GM20000 (cell line): ENCODE data around the gene TMC2.

ENCODE experiments used
- DNase-seq: peaks from one replicate; pipeline ENCODE4 v3.0.0; 2012; ENCODE audit warnings: low spot score
- TF ChIP-seq, protein P1 (sequence below): IDR thresholded peaks from 2 replicates; pipeline ENCODE4 v1.5.1; 2012; ENCODE audit warnings: mild to moderate bottlenecking, control low read depth; ENCODE audit errors: extremely low read depth, missing control alignments

Gene TMC2

GRCh38 chr20:2654384-2654822 lies 118.0 kb downstream of the TMC2 start:
- DNase-seq = no peak
- TF ChIP-seq, protein P1, sequence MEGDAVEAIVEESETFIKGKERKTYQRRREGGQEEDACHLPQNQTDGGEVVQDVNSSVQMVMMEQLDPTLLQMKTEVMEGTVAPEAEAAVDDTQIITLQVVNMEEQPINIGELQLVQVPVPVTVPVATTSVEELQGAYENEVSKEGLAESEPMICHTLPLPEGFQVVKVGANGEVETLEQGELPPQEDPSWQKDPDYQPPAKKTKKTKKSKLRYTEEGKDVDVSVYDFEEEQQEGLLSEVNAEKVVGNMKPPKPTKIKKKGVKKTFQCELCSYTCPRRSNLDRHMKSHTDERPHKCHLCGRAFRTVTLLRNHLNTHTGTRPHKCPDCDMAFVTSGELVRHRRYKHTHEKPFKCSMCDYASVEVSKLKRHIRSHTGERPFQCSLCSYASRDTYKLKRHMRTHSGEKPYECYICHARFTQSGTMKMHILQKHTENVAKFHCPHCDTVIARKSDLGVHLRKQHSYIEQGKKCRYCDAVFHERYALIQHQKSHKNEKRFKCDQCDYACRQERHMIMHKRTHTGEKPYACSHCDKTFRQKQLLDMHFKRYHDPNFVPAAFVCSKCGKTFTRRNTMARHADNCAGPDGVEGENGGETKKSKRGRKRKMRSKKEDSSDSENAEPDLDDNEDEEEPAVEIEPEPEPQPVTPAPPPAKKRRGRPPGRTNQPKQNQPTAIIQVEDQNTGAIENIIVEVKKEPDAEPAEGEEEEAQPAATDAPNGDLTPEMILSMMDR = no peak

- DNase-seq = no peak
- TF ChIP-seq, protein P1 = no peak
Observed at GRCh38 chr20:2654831-2655230, 118.5 kb downstream of the TMC2 start.

DNA sequence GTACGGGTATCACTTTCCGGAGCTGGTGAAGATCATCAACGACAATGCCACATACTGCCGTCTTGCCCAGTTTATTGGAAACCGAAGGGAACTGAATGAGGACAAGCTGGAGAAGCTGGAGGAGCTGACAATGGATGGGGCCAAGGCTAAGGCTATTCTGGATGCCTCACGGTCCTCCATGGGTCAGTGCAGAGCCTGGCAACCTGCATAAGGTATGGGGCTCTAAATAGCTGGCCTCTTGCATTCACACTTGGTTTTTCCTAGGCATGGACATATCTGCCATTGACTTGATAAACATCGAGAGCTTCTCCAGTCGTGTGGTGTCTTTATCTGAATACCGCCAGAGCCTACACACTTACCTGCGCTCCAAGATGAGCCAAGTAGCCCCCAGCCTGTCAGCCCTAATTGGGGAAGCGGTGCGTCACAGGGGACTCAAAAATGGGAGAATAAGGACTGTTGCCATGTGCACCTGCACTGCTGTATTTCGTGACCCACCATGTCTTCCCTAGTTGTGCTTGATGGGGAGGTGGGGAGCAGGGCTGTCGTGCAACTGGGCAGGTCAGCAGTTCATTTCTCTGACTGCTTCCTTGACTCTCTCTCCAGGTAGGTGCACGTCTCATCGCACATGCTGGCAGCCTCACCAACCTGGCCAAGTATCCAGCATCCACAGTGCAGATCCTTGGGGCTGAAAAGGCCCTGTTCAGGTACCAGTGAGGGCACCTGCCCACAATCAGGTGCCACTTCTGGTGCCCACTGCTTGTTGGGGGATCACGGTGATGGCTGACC lies 119.2 kb downstream of the TMC2 start:
- TF ChIP-seq, protein P1 = no peak

GRCh38 chr20:2656471-2657117 lies 120.2 kb downstream of the TMC2 start:
- DNase-seq = no peak
- TF ChIP-seq, protein P1 = no peak

More for the DNA sequence above, 119.2 kb downstream of the TMC2 start:
- no peak for DNase-seq

GRCh38 chr20:2657241-2657640 lies 120.9 kb downstream of the TMC2 start:
- TF ChIP-seq, protein P1 = no peak
- no peak for DNase-seq

DNA sequence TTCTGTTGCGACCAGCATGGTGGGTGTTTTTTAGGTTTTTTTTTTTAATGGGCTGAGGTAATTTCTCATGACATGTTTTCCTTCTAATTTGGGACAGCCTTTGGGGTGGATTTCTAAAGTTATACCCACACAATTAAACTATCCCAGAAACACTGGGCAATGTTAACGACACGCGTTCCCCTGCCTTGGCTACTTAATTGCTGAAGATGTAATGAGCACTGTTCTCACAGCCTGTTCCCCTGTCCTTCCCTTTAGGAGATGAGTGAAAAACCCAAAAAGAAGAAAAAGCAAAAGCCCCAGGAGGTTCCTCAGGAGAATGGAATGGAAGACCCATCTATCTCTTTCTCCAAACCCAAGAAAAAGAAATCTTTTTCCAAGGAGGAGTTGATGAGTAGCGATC lies 121.3 kb downstream of the TMC2 start:
- TF ChIP-seq, protein P1 = no peak
- no peak for DNase-seq

DNA sequence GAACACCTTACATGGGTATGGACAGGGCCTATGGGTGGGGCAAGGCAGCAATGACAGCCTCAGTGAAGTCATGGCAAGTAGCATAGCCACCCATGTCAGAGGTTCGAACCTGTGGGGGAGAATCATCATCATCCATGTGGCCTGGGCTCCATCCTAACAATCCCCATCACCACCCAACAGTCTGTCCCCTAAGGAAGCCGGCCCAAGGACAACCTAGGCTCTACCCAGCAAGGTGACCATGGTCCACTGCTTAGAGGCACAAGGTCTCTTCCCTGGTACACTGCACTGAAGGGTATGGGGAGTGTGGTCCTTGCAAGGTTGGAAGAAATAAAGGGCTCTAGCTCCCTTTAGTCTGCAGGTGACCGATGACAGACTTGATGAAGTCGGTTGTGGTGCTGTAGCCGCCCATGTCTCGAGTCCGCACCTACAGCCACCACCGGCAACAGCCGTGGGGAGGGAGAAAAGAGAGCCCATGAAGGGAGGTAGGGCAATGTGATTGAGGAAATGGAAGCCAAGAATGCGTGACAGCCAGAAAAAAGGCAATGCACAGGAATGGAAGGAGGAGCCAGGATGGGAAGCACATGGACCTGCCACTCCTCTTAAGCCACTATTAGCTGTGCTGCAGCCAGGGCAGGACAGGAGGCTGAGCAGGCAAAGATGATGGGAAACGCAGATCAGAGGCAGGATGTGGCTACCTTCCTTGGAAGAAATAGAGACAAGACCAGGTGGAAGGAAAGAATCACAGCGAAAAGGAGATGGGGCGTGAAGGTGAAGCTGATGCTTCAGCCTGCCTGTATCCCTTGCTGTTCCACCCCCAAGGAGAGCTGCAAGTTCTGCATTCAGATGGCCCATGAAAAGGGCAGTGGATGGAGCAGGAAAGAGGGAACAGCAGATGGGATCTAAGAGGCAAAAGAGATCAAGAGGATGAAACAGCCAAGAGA lies 122.3 kb downstream of the TMC2 start:
- no peak for DNase-seq
- TF ChIP-seq, protein P1 = no peak
